AG10803 (cell line): ENCODE results near the gene PKM.

ENCODE experiments used
- DNase-seq: peaks from one replicate; pipeline ENCODE4 v3.0.0; 2010; ENCODE audit warnings: low read depth
- H3K4me3 ChIP-seq: 2 replicates; pipeline ENCODE4 v1.5.1; 2011; ENCODE audit warnings: mild to moderate bottlenecking, low read length, control low read depth
- TF ChIP-seq, protein P1 (sequence below): conservative IDR thresholded peaks from 2 replicates; pipeline ENCODE4 v1.5.1; 2011; ENCODE audit warnings: mild to moderate bottlenecking, low read length, control low read depth, inconsistent platforms

PKM gene

DNA sequence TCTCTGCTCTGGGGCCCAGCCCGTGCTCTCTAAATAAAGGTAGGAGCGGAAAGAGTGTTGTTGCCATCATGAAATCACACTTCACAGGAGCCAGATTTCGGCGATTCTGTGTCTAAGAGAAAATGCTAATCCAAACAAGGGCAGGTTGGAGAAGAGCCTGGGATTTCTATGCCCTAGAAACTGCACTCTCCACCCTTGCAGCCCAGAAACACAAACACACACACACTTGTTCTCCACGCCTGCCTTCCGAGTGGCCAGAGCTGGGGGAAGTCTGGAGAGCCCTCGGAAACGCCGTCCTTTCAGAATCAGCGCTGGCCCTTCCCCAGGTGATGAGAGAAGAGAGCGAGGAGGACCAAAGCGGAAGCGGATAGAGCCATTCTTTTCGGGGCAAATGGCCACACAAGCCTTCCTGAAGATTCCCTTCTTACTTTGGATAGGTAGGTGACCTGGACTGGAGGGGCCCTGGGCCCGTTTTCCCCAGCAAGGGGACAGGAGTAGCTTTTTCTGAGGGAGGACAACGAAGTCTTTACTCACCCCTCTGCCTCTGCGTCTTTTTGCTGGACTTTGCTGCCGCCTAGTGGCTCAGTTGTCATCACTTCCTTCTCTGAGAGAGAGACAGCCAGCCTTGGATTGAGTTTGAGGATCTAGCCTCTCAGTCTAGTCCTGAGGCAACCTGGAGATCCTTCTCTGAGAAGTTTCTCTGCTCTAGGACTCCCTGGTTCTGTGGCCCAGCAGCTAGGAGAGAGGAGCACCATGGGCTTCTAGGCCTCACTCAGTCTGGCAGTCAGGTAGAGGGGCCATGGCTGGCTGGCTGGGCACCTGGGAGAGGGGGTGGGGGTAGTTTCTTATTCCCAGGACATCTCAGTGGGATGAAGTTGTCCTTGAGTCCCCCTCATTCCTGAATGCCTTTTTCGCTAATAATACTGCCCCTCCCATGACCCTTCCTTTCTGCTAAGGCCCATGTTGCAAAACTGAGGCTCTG, 75.1 kb downstream of the PKM start:
- TF ChIP-seq, protein P1, sequence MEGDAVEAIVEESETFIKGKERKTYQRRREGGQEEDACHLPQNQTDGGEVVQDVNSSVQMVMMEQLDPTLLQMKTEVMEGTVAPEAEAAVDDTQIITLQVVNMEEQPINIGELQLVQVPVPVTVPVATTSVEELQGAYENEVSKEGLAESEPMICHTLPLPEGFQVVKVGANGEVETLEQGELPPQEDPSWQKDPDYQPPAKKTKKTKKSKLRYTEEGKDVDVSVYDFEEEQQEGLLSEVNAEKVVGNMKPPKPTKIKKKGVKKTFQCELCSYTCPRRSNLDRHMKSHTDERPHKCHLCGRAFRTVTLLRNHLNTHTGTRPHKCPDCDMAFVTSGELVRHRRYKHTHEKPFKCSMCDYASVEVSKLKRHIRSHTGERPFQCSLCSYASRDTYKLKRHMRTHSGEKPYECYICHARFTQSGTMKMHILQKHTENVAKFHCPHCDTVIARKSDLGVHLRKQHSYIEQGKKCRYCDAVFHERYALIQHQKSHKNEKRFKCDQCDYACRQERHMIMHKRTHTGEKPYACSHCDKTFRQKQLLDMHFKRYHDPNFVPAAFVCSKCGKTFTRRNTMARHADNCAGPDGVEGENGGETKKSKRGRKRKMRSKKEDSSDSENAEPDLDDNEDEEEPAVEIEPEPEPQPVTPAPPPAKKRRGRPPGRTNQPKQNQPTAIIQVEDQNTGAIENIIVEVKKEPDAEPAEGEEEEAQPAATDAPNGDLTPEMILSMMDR, result peak; percentile 95
- H3K4me3 ChIP-seq, result peak overlapping the region; percentile 64
- DNase-seq, result peak; percentile 74

DNA sequence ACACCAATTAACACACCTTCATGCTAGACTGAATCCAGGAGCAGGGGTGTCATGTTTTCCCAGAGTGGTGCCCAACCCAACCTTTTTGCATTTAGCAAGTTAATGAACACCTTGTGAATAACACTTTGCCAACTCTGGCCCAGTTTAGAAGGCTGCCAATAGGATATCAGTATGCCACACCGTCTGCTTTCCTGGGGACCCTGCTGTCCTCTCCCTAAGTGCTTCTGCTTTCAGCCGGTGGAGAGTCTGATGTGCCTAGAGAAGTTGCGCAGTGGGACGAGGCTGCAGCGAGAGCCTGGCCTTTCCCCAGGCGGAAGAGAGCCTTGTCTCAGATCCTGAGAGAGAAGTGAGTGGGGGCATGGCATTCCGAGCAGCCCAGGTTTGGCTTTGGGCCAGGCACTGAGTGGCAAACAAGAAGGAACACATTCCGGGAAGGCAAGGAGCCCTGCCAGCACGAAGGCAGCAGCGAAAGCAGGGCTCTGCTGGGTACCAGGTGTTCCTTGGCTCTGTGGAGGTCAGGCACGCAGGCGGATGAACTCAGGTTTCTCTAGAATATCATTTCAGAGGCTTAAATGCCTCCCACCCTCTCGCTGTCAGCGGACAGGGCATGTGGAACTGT, 75.9 kb downstream of the PKM start:
- peak; percentile 37 for DNase-seq
- H3K4me3 ChIP-seq, result peak overlapping the region; percentile 64
- TF ChIP-seq, protein P1, result no peak

DNA sequence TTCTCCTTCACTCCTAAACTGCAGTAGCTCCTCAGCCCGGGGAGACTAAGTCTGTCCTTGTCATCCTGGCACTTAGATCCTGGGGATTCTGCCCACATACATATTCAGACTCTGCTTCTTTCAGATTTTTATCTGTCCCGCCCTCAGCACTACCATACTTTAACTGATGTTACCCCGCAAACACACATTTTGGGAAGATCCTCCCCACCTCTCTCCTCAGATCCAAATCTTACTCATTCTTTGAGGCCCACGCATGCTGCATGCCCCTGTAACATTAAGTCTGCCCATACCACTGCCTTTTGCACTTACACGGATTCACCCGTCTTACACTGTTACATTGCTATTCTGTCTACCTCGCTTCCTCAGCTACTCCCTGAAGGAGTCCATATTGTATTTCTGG, 76.7 kb downstream of the PKM start:
- no peak for DNase-seq
- TF ChIP-seq, protein P1, result no peak

DNA sequence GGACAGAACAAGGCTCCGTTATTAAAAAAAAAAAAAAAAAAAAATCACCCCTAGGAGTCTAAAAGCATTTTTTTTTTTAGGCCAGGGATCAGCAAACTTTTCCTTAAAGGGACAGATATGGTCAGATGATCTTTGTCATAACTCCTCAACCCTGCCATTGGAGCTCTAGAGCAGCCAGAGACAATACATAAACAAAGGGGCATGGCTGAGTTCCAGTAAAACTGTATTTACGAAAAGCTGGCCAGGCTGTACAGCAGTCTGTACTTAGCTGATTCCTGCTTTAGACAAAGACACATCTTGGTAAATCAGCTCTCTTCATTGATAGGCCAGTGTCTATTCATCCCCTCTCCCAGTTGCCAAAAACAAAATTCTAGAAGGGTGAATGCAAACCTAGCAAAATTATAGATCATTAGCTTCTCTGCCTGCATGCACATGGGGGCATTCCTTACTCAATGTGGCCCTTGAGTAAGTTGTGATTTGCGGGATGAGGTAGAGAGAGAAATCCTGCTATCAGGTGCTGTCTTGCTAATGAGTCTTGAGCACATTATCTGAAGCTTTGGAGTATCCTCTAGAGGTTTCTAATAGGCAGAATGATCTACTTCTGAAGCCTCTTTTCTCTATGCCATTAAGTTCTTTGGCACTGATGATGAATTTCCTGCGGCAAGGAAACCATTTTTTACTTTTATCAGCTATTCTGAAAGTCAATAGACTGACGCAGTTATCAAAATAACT, 77.6 kb downstream of the PKM start:
- TF ChIP-seq, protein P1, result no peak
- DNase-seq, result no peak
- no peak overlapping the region for H3K4me3 ChIP-seq

More for the DNA sequence above, 76.7 kb downstream of the PKM start:
- H3K4me3 ChIP-seq, result no peak overlapping the region
